ENCODE data around the gene AIFM3. TPM values are rescaled to one million over a fixed set of nuclear protein-coding genes. Genes with fewer than 3 reads are reported as not detected.

AIFM3 gene, protein sequence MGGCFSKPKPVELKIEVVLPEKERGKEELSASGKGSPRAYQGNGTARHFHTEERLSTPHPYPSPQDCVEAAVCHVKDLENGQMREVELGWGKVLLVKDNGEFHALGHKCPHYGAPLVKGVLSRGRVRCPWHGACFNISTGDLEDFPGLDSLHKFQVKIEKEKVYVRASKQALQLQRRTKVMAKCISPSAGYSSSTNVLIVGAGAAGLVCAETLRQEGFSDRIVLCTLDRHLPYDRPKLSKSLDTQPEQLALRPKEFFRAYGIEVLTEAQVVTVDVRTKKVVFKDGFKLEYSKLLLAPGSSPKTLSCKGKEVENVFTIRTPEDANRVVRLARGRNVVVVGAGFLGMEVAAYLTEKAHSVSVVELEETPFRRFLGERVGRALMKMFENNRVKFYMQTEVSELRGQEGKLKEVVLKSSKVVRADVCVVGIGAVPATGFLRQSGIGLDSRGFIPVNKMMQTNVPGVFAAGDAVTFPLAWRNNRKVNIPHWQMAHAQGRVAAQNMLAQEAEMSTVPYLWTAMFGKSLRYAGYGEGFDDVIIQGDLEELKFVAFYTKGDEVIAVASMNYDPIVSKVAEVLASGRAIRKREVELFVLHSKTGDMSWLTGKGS
- 0.79 and 0.84 TPM in 2 replicates for total RNA-seq
- long read RNA-seq: 0 reads

DNA sequence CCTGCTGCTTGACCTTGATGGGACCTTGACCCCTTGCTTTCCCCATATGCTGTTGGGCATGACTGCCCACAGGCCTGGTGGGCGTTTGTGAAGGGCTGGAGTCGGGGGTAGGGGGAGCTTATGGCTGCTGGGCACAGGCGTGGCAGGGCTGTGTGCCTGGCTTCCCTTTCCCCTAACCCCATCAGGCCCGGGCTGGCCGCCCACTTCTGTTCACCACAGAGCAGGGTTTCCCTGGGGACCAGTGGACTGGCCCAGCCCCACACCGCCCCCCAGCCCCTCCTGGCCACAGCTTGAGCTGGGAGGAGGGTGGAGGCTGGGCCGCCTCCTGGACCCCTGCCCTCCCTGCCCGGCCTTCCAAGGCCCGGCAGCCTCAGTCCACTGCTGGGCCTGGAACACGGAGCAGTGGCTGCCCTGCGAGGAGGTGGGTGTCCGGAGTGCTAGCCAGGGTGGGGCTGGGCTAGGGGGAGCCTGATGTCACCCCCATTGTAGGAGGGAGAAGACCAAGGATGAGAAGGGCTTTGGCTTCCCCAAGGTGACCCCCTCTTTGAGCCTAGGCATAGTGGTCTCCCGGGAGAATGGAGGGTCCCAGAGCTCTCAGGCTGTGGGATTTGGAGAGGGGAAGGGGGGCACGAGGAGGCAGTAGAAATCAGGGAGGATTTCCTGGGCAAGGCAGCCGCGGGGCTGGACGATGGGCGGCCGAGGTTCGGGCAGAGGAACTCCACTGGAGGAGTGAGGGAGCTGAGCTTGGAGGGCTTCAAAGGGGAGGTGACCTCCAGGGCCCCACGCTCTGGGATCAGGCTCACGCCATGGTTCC, at the start of gene AIFM3:
TSS of gene AIFM3 (plus strand) at position 373 of the 814 bp plus-strand sequence. CDS start 690 bp downstream, outside the sequence.
- no peak for TF ChIP-seq CTCF (conservative IDR thresholded peaks at IDR 0.05)
- H3K4me3 Mint-ChIP-seq: peak within 1 kb of the TSS; percentile 51
- H3K27me3 Mint-ChIP-seq (ENCODE audit: low read depth): peaks cover 34% of the 10 kb centered on the region
- H3K4me1 Mint-ChIP-seq: peaks cover 32% of the 10 kb centered on the region
- DNase-seq (ENCODE audit: low read depth, low spot score): no peak
- no peaks in the 10 kb centered on the region for H3K36me3 Mint-ChIP-seq (ENCODE audit: low read depth)
- H3K9me3 Mint-ChIP-seq: no peaks in the 10 kb centered on the region
- no peak within 1 kb of the TSS for H3K27ac Mint-ChIP-seq (ENCODE audit: unreplicated experiment)

- Mint-ChIP-seq H3K27me3 (ENCODE audit: low read depth) (no peaks in the 10 kb centered on the region), H3K9me3 (no peaks in the 10 kb centered on the region), H3K4me1 (peaks cover 36% of the 10 kb centered on the region), H3K4me3 (peak overlapping the region; percentile 99), H3K36me3 (ENCODE audit: low read depth) (peaks cover 7% of the 10 kb centered on the region), H3K27ac (ENCODE audit: unreplicated experiment) (peak overlapping the region; percentile 43)
- TF ChIP-seq CTCF (conservative IDR thresholded peaks at IDR 0.05): no peak
- DNase-seq (ENCODE audit: low read depth, low spot score): no peak
Observed at GRCh38 chr22:20918663-20919218, 48.3 kb upstream of the AIFM3 start.

DNA sequence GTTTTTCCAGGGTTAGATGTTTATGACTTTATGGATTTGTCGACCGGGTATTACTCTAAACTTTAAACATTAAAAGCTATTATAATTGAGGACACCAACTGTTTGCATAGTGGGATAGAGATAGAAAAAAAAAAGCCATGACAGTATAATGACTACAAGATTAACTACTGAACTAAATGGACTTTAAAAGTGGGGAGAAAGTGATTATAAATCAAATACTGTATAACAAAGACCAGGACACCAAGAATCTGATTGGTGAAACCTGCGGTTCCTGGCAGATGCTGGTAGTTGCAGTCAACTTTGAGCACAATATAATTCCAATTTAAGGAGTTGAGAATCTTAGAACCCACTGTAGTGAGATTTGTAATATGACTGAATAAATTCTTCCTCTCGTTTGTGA, 47.3 kb upstream of the AIFM3 start:
- peaks cover 36% of the 10 kb centered on the region for H3K4me1 Mint-ChIP-seq
- H3K27me3 Mint-ChIP-seq (ENCODE audit: low read depth): no peaks in the 10 kb centered on the region
- no peak for DNase-seq (ENCODE audit: low read depth, low spot score)
- no peaks in the 10 kb centered on the region for H3K9me3 Mint-ChIP-seq
- TF ChIP-seq CTCF (conservative IDR thresholded peaks at IDR 0.05): no peak
- H3K4me3 Mint-ChIP-seq: peak overlapping the region; percentile 99
- H3K27ac Mint-ChIP-seq (ENCODE audit: unreplicated experiment): no peak overlapping the region
- H3K36me3 Mint-ChIP-seq (ENCODE audit: low read depth): peaks cover 7% of the 10 kb centered on the region

DNA sequence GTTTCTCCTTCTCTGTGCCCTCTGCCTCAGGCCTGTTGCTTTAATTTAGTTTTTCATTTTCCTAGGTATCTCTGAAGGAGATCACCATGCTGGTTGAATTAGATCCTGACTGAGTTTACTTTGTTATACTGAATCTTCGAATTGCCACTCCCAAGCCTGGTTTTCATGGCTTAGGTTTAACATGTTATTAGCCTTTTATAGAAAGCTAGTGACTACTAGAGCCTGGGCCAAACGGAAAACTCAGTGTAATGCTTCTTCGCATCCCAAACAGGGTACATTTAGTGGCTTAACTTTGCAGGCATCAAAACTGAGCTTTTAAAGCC, 46.2 kb upstream of the AIFM3 start:
- DNase-seq (ENCODE audit: low read depth, low spot score): no peak
- Mint-ChIP-seq H3K9me3 (no peaks in the 10 kb centered on the region), H3K36me3 (ENCODE audit: low read depth) (peaks cover 7% of the 10 kb centered on the region), H3K4me3 (peak overlapping the region; percentile 99), H3K27ac (ENCODE audit: unreplicated experiment) (no peak overlapping the region), H3K4me1 (peaks cover 42% of the 10 kb centered on the region), H3K27me3 (ENCODE audit: low read depth) (no peaks in the 10 kb centered on the region)
- no peak for TF ChIP-seq CTCF (conservative IDR thresholded peaks at IDR 0.05)

- H3K27ac Mint-ChIP-seq (ENCODE audit: unreplicated experiment): no peak overlapping the region
- TF ChIP-seq CTCF (conservative IDR thresholded peaks at IDR 0.05): no peak
- no peaks in the 10 kb centered on the region for H3K9me3 Mint-ChIP-seq
- H3K36me3 Mint-ChIP-seq (ENCODE audit: low read depth): peaks cover 7% of the 10 kb centered on the region
- peaks cover 45% of the 10 kb centered on the region for H3K4me1 Mint-ChIP-seq
- H3K4me3 Mint-ChIP-seq: peak overlapping the region; percentile 55
- no peaks in the 10 kb centered on the region for H3K27me3 Mint-ChIP-seq (ENCODE audit: low read depth)
- DNase-seq (ENCODE audit: low read depth, low spot score): no peak
Observed at GRCh38 chr22:20922141-20922751, 44.8 kb upstream of the AIFM3 start.

All from neural crest cell (in vitro differentiated cells).